AG10803 (cell line): Measurements from ENCODE around the gene DEPDC1B.
A peak's percentile ranks its signal among the peaks of the same experiment; 100 is the strongest.
"Not testable (repeated sequence)": the region's sequence is repeated elsewhere in the genome, so short reads cannot be mapped to it uniquely, and the experiment has no call there.

Source experiments
- DNase-seq: peaks from one replicate; pipeline ENCODE4 v3.0.0; 2010; ENCODE audit warnings: low read depth
- H3K4me3 ChIP-seq: 2 replicates; pipeline ENCODE4 v1.5.1; 2011; ENCODE audit warnings: mild to moderate bottlenecking, low read length, control low read depth
- TF ChIP-seq, protein P1 (sequence below): conservative IDR thresholded peaks from 2 replicates; pipeline ENCODE4 v1.5.1; 2011; ENCODE audit warnings: mild to moderate bottlenecking, low read length, control low read depth, inconsistent platforms

Gene DEPDC1B, protein sequence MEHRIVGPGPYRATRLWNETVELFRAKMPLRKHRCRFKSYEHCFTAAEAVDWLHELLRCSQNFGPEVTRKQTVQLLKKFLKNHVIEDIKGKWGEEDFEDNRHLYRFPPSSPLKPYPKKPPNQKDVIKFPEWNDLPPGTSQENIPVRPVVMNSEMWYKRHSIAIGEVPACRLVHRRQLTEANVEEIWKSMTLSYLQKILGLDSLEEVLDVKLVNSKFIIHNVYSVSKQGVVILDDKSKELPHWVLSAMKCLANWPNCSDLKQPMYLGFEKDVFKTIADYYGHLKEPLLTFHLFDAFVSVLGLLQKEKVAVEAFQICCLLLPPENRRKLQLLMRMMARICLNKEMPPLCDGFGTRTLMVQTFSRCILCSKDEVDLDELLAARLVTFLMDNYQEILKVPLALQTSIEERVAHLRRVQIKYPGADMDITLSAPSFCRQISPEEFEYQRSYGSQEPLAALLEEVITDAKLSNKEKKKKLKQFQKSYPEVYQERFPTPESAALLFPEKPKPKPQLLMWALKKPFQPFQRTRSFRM

GRCh38 chr5:60699609-60700415 lies at the start of gene DEPDC1B:
TSS of gene DEPDC1B (minus strand) at chr5:60700166. CDS start at chr5:60700093, 73 bp downstream.
- TF ChIP-seq, protein P1, sequence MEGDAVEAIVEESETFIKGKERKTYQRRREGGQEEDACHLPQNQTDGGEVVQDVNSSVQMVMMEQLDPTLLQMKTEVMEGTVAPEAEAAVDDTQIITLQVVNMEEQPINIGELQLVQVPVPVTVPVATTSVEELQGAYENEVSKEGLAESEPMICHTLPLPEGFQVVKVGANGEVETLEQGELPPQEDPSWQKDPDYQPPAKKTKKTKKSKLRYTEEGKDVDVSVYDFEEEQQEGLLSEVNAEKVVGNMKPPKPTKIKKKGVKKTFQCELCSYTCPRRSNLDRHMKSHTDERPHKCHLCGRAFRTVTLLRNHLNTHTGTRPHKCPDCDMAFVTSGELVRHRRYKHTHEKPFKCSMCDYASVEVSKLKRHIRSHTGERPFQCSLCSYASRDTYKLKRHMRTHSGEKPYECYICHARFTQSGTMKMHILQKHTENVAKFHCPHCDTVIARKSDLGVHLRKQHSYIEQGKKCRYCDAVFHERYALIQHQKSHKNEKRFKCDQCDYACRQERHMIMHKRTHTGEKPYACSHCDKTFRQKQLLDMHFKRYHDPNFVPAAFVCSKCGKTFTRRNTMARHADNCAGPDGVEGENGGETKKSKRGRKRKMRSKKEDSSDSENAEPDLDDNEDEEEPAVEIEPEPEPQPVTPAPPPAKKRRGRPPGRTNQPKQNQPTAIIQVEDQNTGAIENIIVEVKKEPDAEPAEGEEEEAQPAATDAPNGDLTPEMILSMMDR, result peak; percentile 52
- H3K4me3 ChIP-seq, result peak within 1 kb of the TSS; percentile 97

DNA sequence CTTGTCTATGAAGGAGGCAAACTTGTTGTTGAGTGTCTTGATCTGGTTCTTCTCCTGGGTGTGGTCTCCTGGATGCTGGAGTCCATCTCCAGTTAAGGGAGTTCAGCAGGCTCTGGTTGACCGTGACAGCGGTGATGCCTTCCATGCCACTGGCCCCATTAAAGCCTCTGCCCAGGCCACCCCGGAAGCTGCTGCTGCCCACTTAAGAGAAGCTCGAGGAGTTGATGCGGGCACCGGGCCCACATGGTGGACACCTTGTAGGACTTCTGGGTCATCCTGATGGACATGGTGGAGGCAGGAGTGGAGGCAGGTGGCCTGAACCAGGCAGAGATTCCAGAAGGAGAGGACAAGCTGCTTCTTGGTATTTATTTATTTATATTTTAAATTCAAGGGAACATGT lies 44.7 kb upstream of the DEPDC1B start:
- no peak overlapping the region for H3K4me3 ChIP-seq
- DNase-seq, result no peak
- TF ChIP-seq, protein P1, result no peak

More at GRCh38 chr5:60699609-60700415, at the start of gene DEPDC1B:
- peak; percentile 85 for DNase-seq

DNA sequence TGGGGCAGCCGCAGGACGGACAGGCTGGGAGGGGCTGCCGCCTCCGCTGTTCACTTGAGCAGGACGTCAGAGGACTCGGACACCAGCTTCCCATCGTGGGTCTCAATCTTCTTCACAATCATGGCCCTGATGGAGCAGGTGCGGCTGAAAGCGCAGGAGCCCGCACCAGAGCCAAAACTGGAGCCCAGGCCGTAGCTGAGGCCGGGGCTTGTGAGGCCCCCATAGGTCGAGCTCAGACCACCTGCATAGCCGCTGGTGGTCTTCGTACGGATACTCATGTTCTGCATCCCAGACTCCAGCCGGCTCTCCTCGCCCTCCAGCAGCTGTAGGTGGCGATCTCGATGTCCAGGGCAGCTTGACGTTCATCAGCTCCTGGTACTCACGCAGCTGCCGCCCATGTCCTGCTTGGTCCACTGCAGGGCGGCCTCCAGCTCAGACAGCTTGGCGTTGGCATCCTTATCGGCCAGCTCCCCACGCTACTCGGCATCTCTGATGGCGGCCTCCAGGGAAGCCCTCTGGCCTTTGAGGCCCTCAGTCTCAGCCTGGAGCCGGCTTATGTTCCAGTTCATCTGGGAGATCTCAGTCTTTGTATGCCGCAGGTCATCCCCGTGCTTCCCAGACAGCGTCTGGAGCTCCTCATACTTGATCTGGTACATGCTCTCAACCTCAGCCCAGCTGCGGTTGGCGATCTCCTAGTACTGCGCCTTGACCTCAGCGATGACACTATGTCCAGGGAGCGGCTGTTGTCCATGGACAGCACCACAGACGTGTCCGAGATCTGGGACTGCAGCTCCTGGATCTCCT lies 43.7 kb upstream of the DEPDC1B start:
- H3K4me3 ChIP-seq, result no peak overlapping the region
- DNase-seq, result no peak
- TF ChIP-seq, protein P1, result no peak

DNA sequence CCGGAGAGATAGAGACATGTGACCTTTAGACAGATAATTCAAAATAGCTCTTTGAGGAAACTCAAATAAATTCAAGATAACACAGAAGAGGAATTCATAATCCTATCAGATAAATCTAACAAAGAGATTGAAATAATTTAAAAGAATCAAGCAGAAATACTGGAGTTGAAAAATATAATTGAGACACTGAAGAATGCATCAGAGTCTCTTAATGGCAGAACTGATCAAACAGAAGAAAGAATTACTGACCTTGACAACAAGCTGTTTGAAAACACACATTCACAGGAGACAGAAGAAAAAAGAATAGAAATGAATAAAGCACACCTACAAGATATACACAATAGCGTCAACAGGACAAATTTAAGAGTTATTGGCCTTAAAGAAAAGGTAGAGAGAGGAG lies 40.4 kb upstream of the DEPDC1B start:
- no peak for DNase-seq
- no peak overlapping the region for H3K4me3 ChIP-seq
- TF ChIP-seq, protein P1, result no peak

GRCh38 chr5:60738933-60739332 lies 39.0 kb upstream of the DEPDC1B start:
- DNase-seq, result no peak
- H3K4me3 ChIP-seq, result no peak overlapping the region
- TF ChIP-seq, protein P1, result no peak

DNA sequence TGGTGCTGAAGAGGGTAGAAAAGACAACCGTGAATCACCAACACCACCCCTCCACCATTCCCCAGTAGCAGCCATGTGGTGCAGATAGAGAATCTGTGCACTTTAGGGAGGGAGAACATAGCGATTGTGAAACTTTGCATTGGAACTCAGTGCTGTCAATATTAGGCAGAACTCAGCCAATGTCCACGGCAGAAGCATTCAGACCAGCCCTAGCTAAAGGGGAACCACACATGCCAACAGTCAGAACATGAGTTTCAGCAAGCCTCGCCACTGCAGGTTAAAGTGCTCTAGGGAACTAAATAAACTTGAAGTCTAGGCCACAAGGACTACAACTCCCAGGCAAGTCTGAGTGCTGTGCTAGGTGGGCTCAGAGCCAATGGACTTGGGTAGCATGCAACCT lies 38.5 kb upstream of the DEPDC1B start:
- H3K4me3 ChIP-seq, result no peak overlapping the region
- no peak for DNase-seq
- TF ChIP-seq, protein P1, result no peak

DNA sequence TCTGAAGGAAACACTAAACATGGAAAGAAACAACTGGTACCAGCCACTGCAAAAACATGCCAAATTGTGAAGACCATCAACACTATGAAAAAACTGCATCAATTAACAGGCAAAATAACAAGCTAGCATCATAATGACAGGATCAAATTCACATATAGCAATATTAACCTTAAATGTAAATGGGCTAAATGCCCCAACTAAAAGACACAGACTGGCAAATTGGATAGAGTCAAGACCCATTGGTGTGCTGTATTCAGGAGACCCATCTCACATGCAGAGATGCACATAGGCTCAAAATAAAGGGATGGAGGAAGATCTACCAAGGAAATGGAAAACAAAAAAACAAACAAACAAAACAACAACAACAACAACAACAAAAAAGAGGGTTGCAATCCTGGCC lies 30.9 kb upstream of the DEPDC1B start:
- not testable (repeated sequence) for H3K4me3 ChIP-seq, DNase-seq
